HepG2 (cell line): ENCODE data around the gene CDH23. TPM values are rescaled to one million over a fixed set of nuclear protein-coding genes. Genes with fewer than 3 reads are reported as not detected.

Experiments
- ATAC-seq: fragments of 200-7000 bp; cut with Tn5 transposase; 3 replicates; pipeline ENCODE4 v1.9.1; 2020; ENCODE audit warnings: mild to moderate bottlenecking, moderate library complexity
- BruUV-seq: library from RNA; stranded (reverse); fragments of 400-500 nt; replicated peaks from 2 replicates; lab custom pipeline; 2021; lab: Mats Ljungman, UMichigan
- CTCF ChIA-PET: fragments of 300-600 bp; formaldehyde crosslinking; extraction: SDS; loops from one replicate; lab custom pipeline; 2021; ENCODE audit warnings: low total read pairs, inconsistent platforms, low intra/inter-chr PET ratio; lab: Yijun Ruan, JAX
- POLR2A ChIA-PET: fragments of 350-600 bp; sonication (Branson Sonifier 250); formaldehyde crosslinking; loops from one replicate; lab custom pipeline; 2020; ENCODE audit warnings: antibody characterized with exemption, inconsistent platforms; lab: Yijun Ruan, JAX
- DNase-seq: peaks from one replicate; pipeline ENCODE4 v3.0.0-alpha.2; 2015; ENCODE audit warnings: low spot score
- FAIRE-seq: peaks from 3 replicates; lab custom pipeline; 2011; peaks lifted over from hg19 to GRCh38; lab: Jason Lieb, UNC
- H2AFZ ChIP-seq: one replicate; pipeline ENCODE4 v1.6.1; 2011; ENCODE audit warnings: low read length, inconsistent platforms
- H3K27ac ChIP-seq: fragments of 300-600 bp; 3 replicates; pipeline ENCODE4 v1.8.0; 2011; ENCODE audit warnings: mixed run types, mild to moderate bottlenecking, mixed read lengths, low read length, inconsistent platforms; ENCODE audit not compliant: insufficient read depth; ENCODE audit errors: extremely low read length
- H3K27me3 ChIP-seq, 2 experiments: fragments of 200-600 bp in 1 of 2; 2 replicates in 1 of 2; 3 replicates in 1 of 2; pipeline versions ENCODE4 v1.6.0 to v1.8.0; 2011; ENCODE audit warnings: low read length in 2 of 2, mild to moderate bottlenecking in 2 of 2, moderate library complexity in 2 of 2, inconsistent platforms in 1 of 2; ENCODE audit not compliant: insufficient read depth in 2 of 2, control insufficient read depth in 1 of 2
- H3K36me3 ChIP-seq, 2 experiments: fragments of 200-600 bp in 1 of 2; replicated peaks in 1 of 2; 2 replicates in 1 of 2; 3 replicates in 1 of 2; pipeline versions ENCODE4 v1.5.1 to v1.8.0; 2011; ENCODE audit warnings: low read length in 2 of 2, inconsistent platforms in 1 of 2; ENCODE audit not compliant: insufficient read depth in 2 of 2, control insufficient read depth in 1 of 2
- H3K4me1 ChIP-seq: 2 replicates; pipeline ENCODE4 v1.5.1; 2012; ENCODE audit warnings: low read length, inconsistent platforms; ENCODE audit not compliant: insufficient read depth
- H3K4me2 ChIP-seq: 2 replicates; pipeline ENCODE4 v1.6.0; 2011; ENCODE audit warnings: low read depth, low read length, inconsistent platforms
- H3K4me3 ChIP-seq, 3 experiments: fragments of 200-600 bp in 1 of 3; sonication (generic), shearing (Covaris generic) in 1 of 3; replicated peaks in 1 of 3; 2 replicates each; pipeline ENCODE4 v1.5.1; 2011 to 2016; ENCODE audit warnings: low read length in 3 of 3, inconsistent platforms in 2 of 3, low read depth in 2 of 3, mild to moderate bottlenecking in 2 of 3, control low read depth in 1 of 3, mixed read lengths in 1 of 3; ENCODE audit not compliant: insufficient read depth in 1 of 3
- H3K79me2 ChIP-seq: one replicate; pipeline ENCODE4 v1.6.1; 2011; ENCODE audit warnings: low read length, inconsistent platforms; ENCODE audit not compliant: insufficient read depth
- H3K9ac ChIP-seq: 2 replicates; pipeline ENCODE4 v1.6.0; 2011; ENCODE audit warnings: mild to moderate bottlenecking, low read depth, low read length, inconsistent platforms; ENCODE audit not compliant: insufficient read depth
- H3K9me3 ChIP-seq: 2 replicates; pipeline ENCODE4 v1.5.1; 2012; ENCODE audit warnings: mild to moderate bottlenecking, low read length
- H4K20me1 ChIP-seq: 2 replicates; pipeline ENCODE4 v1.6.0; 2011; ENCODE audit warnings: inconsistent platforms, mild to moderate bottlenecking, low read length, moderate library complexity; ENCODE audit not compliant: insufficient read depth
- CHD2 ChIP-seq: IDR thresholded peaks from 2 replicates; pipeline ENCODE4 v1.6.1; 2011; ENCODE audit warnings: low read depth, low read length, improper control_type of control experiment
- GLI4 ChIP-seq: sonication (generic); formaldehyde crosslinking; IDR thresholded peaks from 2 replicates; pipeline ENCODE4 v1.5.1; 2020; ENCODE audit warnings: missing genetic modification reagents, mild to moderate bottlenecking, moderate library complexity, borderline replicate concordance
- JUNB ChIP-seq: sonication (generic); formaldehyde crosslinking; IDR thresholded peaks from 2 replicates; pipeline ENCODE4 v1.8.0; 2022; ENCODE audit warnings: missing genetic modification reagents, mild to moderate bottlenecking, borderline replicate concordance
- MEF2D ChIP-seq: sonication (generic); formaldehyde crosslinking; IDR thresholded peaks from 2 replicates; pipeline ENCODE4 v1.5.1; 2020; ENCODE audit warnings: mild to moderate bottlenecking, missing genetic modification reagents
- NFRKB ChIP-seq: fragments of 450-650 bp; IDR thresholded peaks from 2 replicates; pipeline ENCODE4 v1.6.1; 2017
- PHF8 ChIP-seq: sonication (generic); formaldehyde crosslinking; IDR thresholded peaks from 2 replicates; pipeline ENCODE4 v1.5.0; 2020; ENCODE audit warnings: missing genetic modification reagents
- RAD21 ChIP-seq: fragments of 450-650 bp; formaldehyde crosslinking; IDR thresholded peaks from 2 replicates; pipeline ENCODE4 v1.5.0; 2020; ENCODE audit warnings: mild to moderate bottlenecking
- TBL1XR1 ChIP-seq: fragments of 150-350 bp; IDR thresholded peaks from 2 replicates; pipeline ENCODE4 v1.6.1; 2014; ENCODE audit warnings: borderline replicate concordance, low read length; ENCODE audit not compliant: partially characterized antibody
- TMF1 ChIP-seq: sonication (generic); formaldehyde crosslinking; IDR thresholded peaks from 2 replicates; pipeline ENCODE4 v1.8.1; 2022; ENCODE audit warnings: low read depth, missing genetic modification reagents
- ZBTB3 ChIP-seq: sonication (generic); formaldehyde crosslinking; IDR thresholded peaks from 2 replicates; pipeline ENCODE4 v1.4.0; 2020; ENCODE audit warnings: low read depth, mild to moderate bottlenecking, moderate library complexity, missing genetic modification reagents, borderline replicate concordance
- ZMYM4 ChIP-seq: sonication (generic); formaldehyde crosslinking; IDR thresholded peaks from 2 replicates; pipeline ENCODE4 v1.8.1; 2023; ENCODE audit warnings: mild to moderate bottlenecking, missing genetic modification reagents
- ZNF251 ChIP-seq: sonication (generic); formaldehyde crosslinking; IDR thresholded peaks from 2 replicates; pipeline ENCODE4 v1.9.0; 2021; ENCODE audit warnings: mild to moderate bottlenecking, missing genetic modification reagents
- ZNF382 ChIP-seq: sonication (generic); formaldehyde crosslinking; IDR thresholded peaks from 2 replicates; pipeline ENCODE4 v1.5.0; 2020; ENCODE audit warnings: missing genetic modification reagents, mild to moderate bottlenecking, borderline replicate concordance
- ZNF441 ChIP-seq: sonication (generic); formaldehyde crosslinking; IDR thresholded peaks from 2 replicates; pipeline ENCODE4 v1.7.0; 2021; ENCODE audit warnings: missing genetic modification reagents, borderline replicate concordance
- ZNF7 ChIP-seq: IDR thresholded peaks from 2 replicates; pipeline ENCODE4 v1.6.1; 2016; ENCODE audit warnings: missing biosample characterization, missing genetic modification reagents
- ZNF841 ChIP-seq: sonication (generic); formaldehyde crosslinking; IDR thresholded peaks from 2 replicates; pipeline ENCODE4 v1.8.1; 2023; ENCODE audit warnings: missing genetic modification reagents, borderline replicate concordance
- ZSCAN22 ChIP-seq: sonication (generic); formaldehyde crosslinking; IDR thresholded peaks from 2 replicates; pipeline ENCODE4 v1.4.0; 2020; ENCODE audit warnings: mild to moderate bottlenecking, missing genetic modification reagents
- WGBS: methylation state at CpG from one replicate; pipeline ENCODE4 v1.1.6; 2017; ENCODE audit warnings: low lambda C conversion rate; 5-methylcytosine and 5-hydroxymethylcytosine counted together
- in situ Hi-C: cut with HindIII; loops from 2 replicates; pipeline ENCODE4 v1.10.0; 2017; ENCODE audit warnings: low pct_unique_long_range_greater_than_20kb; ENCODE audit not compliant: extremely low pct_ligation_motif_present
- intact Hi-C: fragments of 100-400 bp; cut with micrococcal nuclease; formaldehyde crosslinking; loops from one replicate; pipeline ENCODE4 v1.10.0; 2022; ENCODE audit not compliant: unreplicated experiment
- polyA plus RNA-seq, 8 experiments: library from polyadenylated mRNA; depleted of rRNA in 3 of 8; stranded (reverse) in 7 of 8; unstranded in 1 of 8; fragments of >200 nt; fragmentation: Illumina TruSeq in 4 of 8; extraction: Trizol in 4 of 8; gene quantifications; 2 replicates each; pipeline versions ENCODE4 v1.2.1 to v1.2.3, GENCODE V29; 2011 to 2016; ENCODE audit warnings: low read depth in 4 of 8, missing spikeins in 1 of 8, mixed read lengths in 1 of 8; ENCODE audit not compliant: insufficient read depth in 1 of 8
- total RNA-seq, 5 experiments: library from RNA; depleted of rRNA; stranded (reverse); fragments of >200 nt; fragmentation: Illumina TruSeq; extraction: Trizol; gene quantifications; 2 replicates each; pipeline ENCODE4 v1.2.3, GENCODE V29; 2016; ENCODE audit warnings: low read depth in 1 of 5
- TF ChIP-seq, protein P1 (sequence below): sonication (generic); formaldehyde crosslinking; IDR thresholded peaks from 2 replicates; pipeline ENCODE4 v1.4.0; 2020; ENCODE audit warnings: mild to moderate bottlenecking, missing genetic modification reagents
- TF ChIP-seq, protein P2 (sequence below): sonication (generic); formaldehyde crosslinking; IDR thresholded peaks from 2 replicates; pipeline ENCODE4 v1.5.1; 2020; ENCODE audit warnings: missing genetic modification reagents, mild to moderate bottlenecking, borderline replicate concordance
- TF ChIP-seq, protein P3 (sequence below): sonication (generic); formaldehyde crosslinking; IDR thresholded peaks from 2 replicates; pipeline ENCODE4 v1.5.0; 2020; ENCODE audit warnings: missing genetic modification reagents

CDH23 gene
- total and polyA plus RNA-seq, 2 of the 13 experiments (the other 11 are each of a cell fraction or from before 2014, with no cell fraction given) = 0.13 TPM; not detected in 1

DNA sequence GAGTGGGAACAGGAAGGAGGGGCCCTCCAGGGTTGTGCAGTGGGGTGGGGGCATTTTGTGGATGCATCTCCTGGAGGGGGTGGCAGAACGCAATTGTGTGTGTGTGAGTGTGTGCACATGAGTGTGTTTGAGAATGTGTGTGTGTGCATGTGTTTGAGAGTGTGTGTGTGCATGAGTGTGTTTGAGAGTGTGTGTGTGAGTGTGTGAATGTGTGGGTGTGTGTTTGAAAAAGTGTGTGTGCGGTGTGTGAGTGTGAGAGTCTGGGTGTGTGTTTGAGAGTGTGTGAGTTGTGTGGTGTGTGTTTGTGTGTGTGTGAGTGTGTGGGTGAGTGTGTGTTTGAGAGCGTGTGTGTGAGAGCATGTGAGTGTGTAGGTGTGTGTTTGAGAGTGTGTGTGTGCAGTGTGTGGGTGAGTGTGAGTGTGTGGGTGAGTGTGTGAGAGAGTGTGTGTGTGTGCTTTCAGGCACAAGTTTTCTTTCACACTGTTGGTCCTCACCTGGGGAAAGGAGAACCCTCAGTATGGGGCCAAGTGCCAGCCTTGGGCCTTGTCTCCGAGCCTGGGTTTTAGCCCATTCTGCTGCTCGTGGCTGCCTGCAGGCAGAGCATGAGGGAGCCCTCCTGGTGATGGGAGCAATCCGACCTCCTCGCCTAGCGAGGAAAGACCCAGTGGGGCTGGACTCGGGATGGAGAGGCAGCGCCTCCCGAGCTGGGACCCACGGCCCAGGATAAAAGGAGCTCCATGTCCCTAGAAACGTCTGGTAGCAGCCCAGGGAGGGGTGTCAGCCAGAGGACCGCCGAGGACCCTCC lies 35.6 kb downstream of the CDH23 start (continued):
- no peak for TF ChIP-seq ZNF382
- no peak for TF ChIP-seq MEF2D (CRISPR knock-in tag)
- no peak for TF ChIP-seq ZNF251 (CRISPR knock-in tag)
- TF ChIP-seq, protein P1, sequence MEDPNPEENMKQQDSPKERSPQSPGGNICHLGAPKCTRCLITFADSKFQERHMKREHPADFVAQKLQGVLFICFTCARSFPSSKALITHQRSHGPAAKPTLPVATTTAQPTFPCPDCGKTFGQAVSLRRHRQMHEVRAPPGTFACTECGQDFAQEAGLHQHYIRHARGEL (CRISPR knock-in tag) = no peak
- TF ChIP-seq ZMYM4 (CRISPR knock-in tag) = no peak
- no peak for TF ChIP-seq PHF8
- no peak for TF ChIP-seq GLI4 (CRISPR knock-in tag)
- TF ChIP-seq RAD21 (CRISPR knock-in tag) = no peak
- TF ChIP-seq JUNB (CRISPR knock-in tag) = no peak
- TF ChIP-seq ZNF841 (CRISPR knock-in tag) = no peak
- no peak for TF ChIP-seq NFRKB
- TF ChIP-seq, all 625 proteins: peak for 5

DNA sequence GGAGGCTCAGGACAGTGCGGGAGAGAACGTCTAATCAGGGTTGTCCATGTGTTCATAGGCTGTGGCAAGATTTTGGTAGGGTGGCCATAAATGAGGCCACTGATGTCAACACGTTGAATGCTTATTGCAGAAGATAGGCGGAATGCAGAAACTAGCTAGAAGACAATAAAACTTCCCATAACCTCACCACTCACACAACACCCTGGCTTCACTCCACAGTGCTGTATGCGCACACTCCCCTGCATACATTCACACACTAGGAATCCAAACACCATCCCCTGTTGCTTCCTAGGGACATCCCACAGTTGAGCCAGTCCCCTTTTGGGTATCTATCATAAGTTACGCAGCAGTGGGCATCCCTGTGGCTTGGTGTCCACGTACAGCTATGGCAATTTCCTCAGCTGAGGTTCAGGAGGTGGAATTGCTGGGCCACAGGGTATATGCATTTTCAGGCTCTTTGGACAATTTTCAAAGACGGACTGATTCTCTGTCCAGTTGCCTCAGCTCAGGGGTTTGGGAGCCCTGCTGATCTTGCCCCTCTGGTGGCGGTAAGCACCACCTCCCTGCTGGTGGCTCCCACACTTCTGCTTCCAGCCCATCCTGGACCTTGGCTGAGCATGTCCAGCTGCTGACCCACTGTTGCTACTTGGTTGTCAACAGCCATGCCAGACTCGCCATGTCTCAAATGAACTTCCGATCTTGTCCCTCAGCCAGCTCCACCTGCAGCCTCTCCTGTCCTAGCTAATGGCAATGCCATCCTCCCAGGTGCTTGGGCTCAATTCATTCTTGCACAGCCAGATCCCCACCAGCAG lies 36.4 kb downstream of the CDH23 start:
- POLR2A ChIA-PET = no interaction called here

More for the DNA sequence above, 36.4 kb downstream of the CDH23 start:
- Histone ChIP-seq H3K36me3 (no peaks in the 10 kb centered on the region), H3K4me3 (no peak overlapping the region), H3K27ac (no peak overlapping the region), H3K9ac (no peak overlapping the region), H2AFZ (no peak overlapping the region), H3K4me1 (no peaks in the 10 kb centered on the region), H3K9me3 (no peaks in the 10 kb centered on the region), H3K79me2 (no peaks in the 10 kb centered on the region), H3K27me3 (peaks cover 0 to 10% of the 10 kb centered on the region in 2 experiments; a peak in 3 of 5 replicates), H4K20me1 (peaks cover 3% of the 10 kb centered on the region; the same call in 1 of the 2 replicates), H3K4me2 (no peak overlapping the region)
- no peak for ATAC-seq
- no peak for FAIRE-seq
- BruUV-seq = no TSS peak
- WGBS = 43% methylated on average over 10 of the region's 11 CpGs
- in situ Hi-C loops (no loop called here), intact Hi-C loops (loop anchor here (10.0 kb wide), 1 partner anchor 118 kb away; the partner anchor contains the start of gene SLC29A3)
- CTCF ChIA-PET = no interaction called here
- TF ChIP-seq TBL1XR1 = no peak
- no peak for TF ChIP-seq ZBTB3 (CRISPR knock-in tag)
- TF ChIP-seq, protein P2, sequence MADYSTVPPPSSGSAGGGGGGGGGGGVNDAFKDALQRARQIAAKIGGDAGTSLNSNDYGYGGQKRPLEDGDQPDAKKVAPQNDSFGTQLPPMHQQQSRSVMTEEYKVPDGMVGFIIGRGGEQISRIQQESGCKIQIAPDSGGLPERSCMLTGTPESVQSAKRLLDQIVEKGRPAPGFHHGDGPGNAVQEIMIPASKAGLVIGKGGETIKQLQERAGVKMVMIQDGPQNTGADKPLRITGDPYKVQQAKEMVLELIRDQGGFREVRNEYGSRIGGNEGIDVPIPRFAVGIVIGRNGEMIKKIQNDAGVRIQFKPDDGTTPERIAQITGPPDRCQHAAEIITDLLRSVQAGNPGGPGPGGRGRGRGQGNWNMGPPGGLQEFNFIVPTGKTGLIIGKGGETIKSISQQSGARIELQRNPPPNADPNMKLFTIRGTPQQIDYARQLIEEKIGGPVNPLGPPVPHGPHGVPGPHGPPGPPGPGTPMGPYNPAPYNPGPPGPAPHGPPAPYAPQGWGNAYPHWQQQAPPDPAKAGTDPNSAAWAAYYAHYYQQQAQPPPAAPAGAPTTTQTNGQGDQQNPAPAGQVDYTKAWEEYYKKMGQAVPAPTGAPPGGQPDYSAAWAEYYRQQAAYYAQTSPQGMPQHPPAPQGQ (CRISPR knock-in tag) = no peak
- TF ChIP-seq ZSCAN22 (CRISPR knock-in tag) = no peak
- TF ChIP-seq CHD2 = no peak
- TF ChIP-seq, protein P3, sequence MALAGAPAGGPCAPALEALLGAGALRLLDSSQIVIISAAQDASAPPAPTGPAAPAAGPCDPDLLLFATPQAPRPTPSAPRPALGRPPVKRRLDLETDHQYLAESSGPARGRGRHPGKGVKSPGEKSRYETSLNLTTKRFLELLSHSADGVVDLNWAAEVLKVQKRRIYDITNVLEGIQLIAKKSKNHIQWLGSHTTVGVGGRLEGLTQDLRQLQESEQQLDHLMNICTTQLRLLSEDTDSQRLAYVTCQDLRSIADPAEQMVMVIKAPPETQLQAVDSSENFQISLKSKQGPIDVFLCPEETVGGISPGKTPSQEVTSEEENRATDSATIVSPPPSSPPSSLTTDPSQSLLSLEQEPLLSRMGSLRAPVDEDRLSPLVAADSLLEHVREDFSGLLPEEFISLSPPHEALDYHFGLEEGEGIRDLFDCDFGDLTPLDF (CRISPR knock-in tag) = no peak
- no peak for TF ChIP-seq TMF1
- no peak for TF ChIP-seq ZNF441 (CRISPR knock-in tag)
- no peak for TF ChIP-seq ZNF7 (CRISPR knock-in tag)
- no peak for DNase-seq
